ENCODE data around the gene FYN.
"Not testable (repeated sequence)": the region's sequence is repeated elsewhere in the genome, so short reads cannot be mapped to it uniquely, and the experiment has no call there.

FYN gene

DNA sequence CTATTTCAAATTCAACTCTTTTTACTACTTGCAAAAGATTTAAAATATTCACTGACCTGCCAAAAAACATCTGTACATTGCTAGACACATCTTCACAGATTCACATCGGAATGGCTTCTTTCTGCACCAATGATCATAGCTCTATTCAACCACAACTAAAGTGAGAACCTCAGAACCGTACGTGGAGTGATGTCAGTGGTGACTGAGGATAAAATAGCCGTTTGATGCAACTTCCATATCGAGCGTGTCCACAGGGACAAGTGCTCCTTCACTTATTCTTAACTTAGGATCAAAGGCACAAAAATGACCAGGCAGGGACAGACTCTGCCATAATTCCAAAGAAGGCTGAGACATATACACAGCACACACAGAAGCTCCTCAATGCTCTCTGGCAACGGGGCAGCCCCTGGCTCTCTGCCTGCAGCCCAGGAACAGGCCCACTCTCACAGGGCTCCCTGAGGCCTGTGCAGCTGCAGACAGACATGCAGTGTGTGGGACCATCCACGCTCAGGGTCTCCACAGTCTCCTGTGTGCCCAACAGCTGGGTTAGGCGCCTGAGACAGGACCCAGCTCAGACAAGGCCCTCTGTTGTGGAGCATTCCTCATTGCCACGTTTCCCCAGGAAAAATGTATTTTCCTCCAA, 22.8 kb downstream of the FYN start:
- no peak for DNase-seq

DNA sequence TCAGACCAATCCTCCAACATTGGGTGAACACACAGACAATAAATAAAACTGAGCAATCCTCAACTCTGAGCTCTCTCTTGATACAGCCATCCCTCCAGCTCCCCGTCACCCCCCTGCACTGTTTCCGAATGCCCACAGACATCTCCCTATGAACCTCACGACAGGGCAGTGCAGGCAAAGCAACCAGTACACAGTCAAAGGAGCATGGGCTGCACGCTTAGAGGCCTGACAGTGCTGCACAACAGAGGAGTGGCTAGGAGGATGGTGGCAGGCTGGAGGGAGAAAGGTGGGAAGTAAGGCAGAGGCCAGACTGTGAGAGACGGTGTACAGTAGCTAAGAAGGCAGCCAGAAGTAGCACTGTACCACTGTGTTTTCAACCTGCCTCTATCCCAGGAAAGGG, 24.0 kb downstream of the FYN start:
- no peak for DNase-seq

- DNase-seq: no peak
Measured at GRCh38 chr6:111848262-111848812, 24.9 kb downstream of the FYN start.

DNA sequence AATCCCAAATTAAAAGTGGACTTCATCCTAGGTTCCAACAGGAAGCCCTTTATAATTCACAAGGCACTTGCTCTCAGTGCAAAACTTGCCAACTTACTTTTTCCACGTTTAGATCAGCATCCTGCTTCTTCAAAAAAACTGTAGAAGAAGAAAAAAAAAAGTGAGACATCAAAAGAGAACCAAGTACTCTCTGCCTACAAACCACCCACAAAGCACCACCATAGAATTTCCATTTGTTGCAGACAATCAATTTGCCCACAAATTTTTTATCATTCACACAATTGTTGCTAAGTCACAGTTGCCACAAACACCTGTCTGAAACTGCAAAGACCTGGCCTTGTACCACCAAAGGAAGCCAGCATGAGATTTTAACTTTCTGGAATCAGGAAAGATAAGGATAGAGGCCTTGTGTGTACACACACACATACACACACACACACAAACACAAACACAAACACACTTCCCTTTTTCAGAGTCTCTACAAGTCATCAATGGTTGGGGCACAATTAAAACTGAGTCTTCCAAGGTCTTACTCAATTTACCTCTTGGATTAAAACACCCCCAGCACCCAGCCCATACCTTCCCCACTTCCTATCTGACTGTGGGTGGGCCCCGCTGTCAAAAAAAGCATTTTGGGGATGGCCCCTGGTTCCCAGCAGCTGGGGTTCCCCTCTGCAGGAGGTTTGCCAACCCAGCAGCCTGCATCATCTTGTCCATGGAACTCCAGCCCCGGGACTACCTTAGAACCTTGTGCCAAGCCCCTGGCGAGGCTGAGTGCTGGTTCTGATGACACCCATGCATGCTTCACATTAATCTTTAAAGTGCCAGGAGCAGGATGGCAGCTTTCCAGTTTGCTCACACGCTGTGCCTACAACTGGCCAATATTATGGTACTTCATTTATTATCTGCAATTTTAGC, 26.5 kb downstream of the FYN start:
- DNase-seq: no peak

DNA sequence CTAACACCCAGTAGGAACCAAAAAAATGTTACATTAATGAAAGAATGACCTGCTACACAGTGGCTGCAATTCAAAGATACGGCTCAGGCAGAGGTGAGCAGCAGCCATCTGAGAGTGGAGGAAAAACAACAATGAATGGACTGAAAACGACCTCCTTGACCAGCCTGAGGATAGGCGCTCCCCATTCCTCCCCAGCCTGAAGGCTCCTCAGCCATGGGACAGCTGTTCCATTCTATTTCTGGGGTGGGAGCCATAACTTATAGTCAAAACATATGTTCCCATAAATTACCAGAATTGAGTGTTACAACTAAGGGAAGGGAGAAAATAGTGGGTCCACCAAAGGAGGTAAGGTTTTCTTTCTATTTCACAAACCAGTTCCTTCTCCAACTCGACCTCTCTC, 27.2 kb downstream of the FYN start:
- no peak for DNase-seq

GRCh38 chr6:111845441-111845871, 27.8 kb downstream of the FYN start:
- no peak for DNase-seq

GRCh38 chr6:111844921-111845320, 28.3 kb downstream of the FYN start:
- DNase-seq: no peak

GRCh38 chr6:111844376-111844775, 28.9 kb downstream of the FYN start:
- no peak for DNase-seq

- DNase-seq: no peak
Measured at GRCh38 chr6:111843347-111844147, 29.7 kb downstream of the FYN start.

DNA sequence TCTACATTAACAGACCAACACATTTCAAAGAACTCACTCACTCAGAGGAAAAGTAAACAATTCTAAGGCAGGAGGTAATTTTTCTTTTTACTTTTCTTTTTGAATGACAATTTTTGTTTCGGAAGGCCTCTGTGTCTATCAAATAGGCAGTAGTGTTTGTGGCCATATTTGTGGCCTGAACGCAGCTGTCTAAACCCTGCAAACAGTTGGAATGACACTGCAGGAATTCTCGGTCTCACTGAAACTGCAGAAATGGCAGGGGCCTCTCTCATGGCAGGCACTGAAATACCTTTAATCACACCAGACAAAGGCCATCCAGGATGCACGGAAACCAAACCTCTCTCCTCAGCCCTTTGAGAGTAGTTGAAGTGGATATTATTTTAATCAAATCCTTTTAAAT, 30.4 kb downstream of the FYN start:
- no peak for DNase-seq

GRCh38 chr6:111842271-111842822, 30.9 kb downstream of the FYN start:
- no peak for DNase-seq

DNA sequence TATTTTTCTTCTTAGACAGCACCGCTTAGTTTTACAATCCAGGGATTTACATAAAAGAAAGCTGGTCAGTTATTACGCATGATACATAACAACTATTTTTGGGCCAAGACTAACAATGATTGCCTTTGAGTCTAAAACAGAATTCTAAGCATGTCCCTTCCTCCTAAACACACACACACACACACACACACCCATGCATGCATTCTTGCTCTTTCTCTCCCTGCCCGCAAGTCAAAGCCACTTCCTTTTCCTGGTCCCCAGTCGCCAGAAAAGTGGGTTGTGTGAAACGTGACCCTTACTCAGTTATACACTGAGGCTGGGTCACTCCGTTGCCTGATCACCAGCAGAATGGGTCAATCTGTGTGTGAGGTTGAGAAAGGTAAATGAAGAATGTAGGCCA, 31.4 kb downstream of the FYN start:
- no peak for DNase-seq

DNA sequence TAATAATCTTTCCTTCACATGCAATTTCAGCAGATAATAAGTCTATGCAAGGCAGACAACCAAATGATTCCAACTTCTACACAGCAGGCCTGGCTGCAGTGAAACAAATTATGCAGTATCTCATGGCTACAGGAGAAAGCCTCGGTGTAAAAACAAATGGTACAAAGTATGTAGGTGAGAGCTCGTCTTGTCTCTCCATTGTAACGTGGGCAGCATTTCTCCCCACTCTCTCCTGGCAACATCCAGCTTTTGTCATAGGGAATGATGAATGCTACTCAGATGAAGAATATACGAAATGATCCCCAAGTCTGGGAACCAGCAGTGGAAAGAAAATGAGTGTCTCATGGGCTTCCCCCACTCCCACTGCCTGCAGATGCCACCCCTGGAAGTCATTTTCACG, 32.4 kb downstream of the FYN start:
- DNase-seq: no peak

DNA sequence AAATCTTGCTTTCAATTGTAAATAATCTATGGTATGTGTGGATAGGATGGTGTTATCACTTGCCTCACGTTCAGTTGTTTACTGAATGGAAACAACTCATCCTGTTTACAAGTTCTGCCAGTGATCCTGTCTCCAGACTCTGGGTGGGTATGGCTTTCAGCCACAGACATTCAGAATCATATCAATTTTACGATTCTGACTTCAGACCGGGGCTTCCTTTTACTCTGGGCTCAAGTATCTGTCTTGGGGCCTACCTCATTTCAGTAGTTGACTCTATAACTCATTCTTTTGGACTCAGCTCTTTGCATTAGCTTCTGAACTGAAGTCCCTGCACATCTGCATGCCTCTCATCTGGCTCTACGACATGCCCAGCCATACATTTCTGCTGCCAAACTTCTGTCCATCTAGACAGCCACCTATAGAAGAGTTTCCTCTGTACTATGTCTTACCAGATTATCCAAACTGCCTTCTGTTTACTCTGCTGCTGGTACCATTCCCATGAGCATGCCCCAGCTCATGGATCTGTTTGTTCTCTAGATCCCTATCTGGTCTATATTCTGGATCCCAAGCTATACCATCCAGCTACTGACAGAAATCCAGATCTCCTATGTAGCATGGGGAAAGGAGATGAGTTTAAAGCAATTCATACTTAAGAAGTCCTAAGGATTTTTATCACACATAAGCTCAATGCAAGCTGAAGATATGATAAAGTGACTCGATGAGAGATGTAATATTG, 34.3 kb downstream of the FYN start:
- no peak for DNase-seq

DNA sequence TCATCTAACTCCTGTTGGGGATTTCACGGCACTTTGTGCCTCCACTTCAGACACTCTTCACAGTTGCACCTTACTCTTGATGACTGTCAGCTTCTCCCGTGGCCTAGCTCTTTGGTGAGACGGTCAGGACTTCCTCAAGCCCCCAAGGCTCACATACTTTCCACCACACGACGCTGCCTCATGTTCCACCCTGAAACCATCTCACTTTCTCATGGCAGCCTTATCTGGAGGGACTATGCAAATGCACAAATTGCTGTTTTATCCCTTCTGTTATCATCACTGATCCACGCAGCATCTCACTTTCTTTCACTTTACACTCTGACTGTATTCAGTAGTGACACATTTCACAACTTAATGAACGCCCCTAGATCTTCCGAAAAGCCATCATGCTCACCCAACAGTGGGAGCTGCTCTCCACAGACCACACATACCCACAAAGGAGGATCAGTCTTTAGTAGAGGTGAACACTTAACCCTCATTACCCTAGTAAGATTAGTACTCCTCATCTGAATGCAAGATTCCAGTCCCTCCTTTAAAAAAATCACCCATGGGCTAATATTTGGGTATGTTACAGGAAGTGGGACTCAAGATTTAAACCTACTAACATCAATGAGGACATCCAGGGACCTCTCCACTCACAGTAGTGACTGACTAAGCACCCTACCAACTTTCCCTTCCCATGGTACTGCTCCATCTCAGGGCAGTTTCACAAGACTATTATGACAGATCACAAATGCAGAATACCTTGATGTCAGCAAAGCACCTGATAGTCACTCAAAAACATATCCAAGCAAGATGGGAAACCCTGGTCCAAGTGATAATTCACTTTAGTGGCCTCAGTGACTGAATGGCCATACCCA, 35.4 kb downstream of the FYN start:
- DNase-seq: no peak

DNA sequence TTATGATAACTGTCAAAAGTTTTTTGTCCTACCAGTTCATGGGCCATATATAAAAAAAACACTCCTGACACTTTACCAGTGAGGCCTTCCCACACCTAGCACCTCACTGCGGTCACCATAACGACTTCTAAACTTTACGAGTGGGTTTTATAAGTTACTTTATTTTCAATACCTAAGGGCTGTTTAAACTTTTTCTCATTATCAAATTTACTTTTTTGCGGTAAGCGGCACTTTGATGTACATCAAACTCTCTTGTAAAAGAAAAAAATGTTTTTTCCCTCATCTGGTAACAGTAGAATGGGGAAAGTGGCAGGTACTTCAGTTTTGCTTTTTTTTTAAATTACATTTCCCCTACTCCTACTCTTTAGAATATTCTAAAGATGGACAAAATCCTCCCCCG, 36.2 kb downstream of the FYN start:
- DNase-seq: no peak

- no peak for DNase-seq
Measured at GRCh38 chr6:111835807-111836206, 37.4 kb downstream of the FYN start.

GRCh38 chr6:111835398-111835797, 37.9 kb downstream of the FYN start:
- DNase-seq: not testable (repeated sequence)

DNA sequence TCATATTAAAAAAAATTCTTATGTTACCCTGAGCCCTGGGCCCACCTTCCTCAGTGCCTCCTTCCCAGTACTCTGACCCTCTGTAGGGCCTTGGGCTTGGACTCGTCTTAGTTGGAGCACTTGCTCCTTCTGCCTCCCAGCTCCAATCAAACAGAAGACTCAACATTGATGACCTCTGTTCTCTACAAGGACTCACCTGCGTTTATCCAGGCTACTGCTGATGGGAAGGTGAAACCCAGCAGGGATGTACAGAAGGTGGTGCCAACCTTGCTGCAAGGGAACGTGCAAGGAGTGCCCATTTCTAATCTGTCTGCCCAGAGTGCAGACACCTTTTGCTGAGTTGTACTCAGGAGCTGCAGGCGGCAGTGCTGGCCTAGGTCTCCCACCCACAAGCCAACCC, 38.9 kb downstream of the FYN start:
- no peak for DNase-seq

DNA sequence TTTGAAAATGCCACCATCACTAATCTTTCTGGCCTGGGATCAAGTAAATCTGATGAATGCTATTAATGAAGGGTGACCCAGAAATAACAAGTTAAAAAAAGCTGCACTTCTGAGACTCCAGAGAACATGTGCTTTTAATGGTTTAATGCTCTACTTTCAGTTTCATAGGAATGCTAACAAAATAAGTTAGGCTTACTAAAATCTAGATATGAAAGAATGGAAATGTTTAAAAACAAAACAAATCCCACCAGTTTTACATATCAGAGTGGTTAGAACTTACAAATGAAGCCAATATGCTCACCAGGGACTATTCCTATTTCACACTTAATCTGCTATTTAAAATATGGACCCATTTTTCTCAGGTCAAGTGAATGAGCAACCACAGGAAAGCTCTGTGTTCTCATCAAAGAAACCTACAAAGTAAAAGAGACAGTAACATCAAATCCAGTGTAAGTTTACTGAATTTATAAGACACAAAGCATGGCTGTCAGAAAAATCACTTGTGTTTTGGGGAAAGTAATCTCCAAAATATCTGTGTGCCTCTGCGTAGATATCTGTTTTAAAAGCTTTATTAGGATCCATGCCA, 40.3 kb downstream of the FYN start:
- no peak for DNase-seq

DNA sequence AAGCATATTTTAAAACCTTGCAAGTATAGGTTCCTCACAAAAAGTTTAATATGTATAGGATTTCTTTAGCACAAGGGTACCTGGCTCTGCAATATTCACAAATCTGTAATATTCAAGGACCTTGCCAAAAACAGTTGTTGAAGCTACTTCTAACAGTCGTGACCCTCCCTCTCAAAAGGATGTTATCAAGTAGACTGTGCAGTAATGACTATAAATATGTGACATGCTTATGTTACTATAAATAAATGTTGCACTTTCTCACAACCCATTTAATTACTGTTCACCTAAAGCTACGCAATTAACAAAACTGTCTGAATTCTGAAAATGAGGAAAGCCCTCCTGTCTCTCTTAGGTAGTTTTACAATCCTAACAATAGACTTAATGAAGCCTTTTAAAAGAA, 41.8 kb downstream of the FYN start:
- DNase-seq: no peak

Measured in SHP77 treated with DMSO at 0.1 percent for 48 hours (cell line).